Neural cell (in vitro differentiated cells): ENCODE data around the gene TMEM89. TPM values are rescaled to one million over a fixed set of nuclear protein-coding genes. Genes with fewer than 3 reads are reported as not detected.

Source experiments
- H2AFZ ChIP-seq: fragments of 200-600, 300-800 bp; sonication (generic), shearing (Covaris generic); 2 replicates; pipeline ENCODE4 v1.6.0; 2014; ENCODE audit warnings: low read depth, mild to moderate bottlenecking, antibody characterized with exemption, low read length, moderate library complexity
- H3F3A ChIP-seq: fragments of 200-600 bp; shearing (Covaris generic); 2 replicates; pipeline ENCODE4 v1.6.1; 2016; ENCODE audit warnings: mild to moderate bottlenecking, moderate library complexity, mixed read lengths, antibody characterized with exemption, low read length; ENCODE audit not compliant: insufficient read depth, poor library complexity, severe bottlenecking
- H3K27ac ChIP-seq: fragments of 200-600, 300-800 bp; sonication (generic), shearing (Covaris generic); 2 replicates; pipeline ENCODE4 v1.5.1; 2014; ENCODE audit warnings: mild to moderate bottlenecking, low read length, moderate library complexity
- H3K27me3 ChIP-seq: fragments of 300-800, 200-600 bp; sonication (generic), shearing (Covaris generic); 2 replicates; pipeline ENCODE4 v1.6.0; 2014; ENCODE audit warnings: mild to moderate bottlenecking, low read depth, low read length, moderate library complexity; ENCODE audit not compliant: insufficient read depth
- H3K36me3 ChIP-seq: fragments of 300-800, 200-600 bp; sonication (generic), shearing (Covaris generic); 2 replicates; pipeline ENCODE4 v1.5.1; 2014; ENCODE audit warnings: mild to moderate bottlenecking, antibody characterized with exemption, low read length, moderate library complexity; ENCODE audit not compliant: insufficient read depth
- H3K4me2 ChIP-seq: fragments of 300-800, 200-600 bp; sonication (generic), shearing (Covaris generic); 2 replicates; pipeline ENCODE4 v1.6.0; 2014; ENCODE audit warnings: mild to moderate bottlenecking, low read length
- H3K4me3 ChIP-seq: fragments of 300-800, 200-600 bp; sonication (generic), shearing (Covaris generic); 2 replicates; pipeline ENCODE4 v1.5.1; 2014; ENCODE audit warnings: mild to moderate bottlenecking, low read length, moderate library complexity
- H3K79me2 ChIP-seq: fragments of 200-600 bp; shearing (Covaris generic); replicated peaks from 2 replicates; pipeline ENCODE4 v1.6.0; 2014; ENCODE audit warnings: mild to moderate bottlenecking, low read length, moderate library complexity; ENCODE audit not compliant: insufficient read depth
- H3K9ac ChIP-seq: fragments of 300-800, 200-600 bp; sonication (generic), shearing (Covaris generic); 2 replicates; pipeline ENCODE4 v1.6.1; 2016; ENCODE audit warnings: mild to moderate bottlenecking, low read length, mixed read lengths
- H3K9me2 ChIP-seq: fragments of 200-600 bp; shearing (Covaris generic); 2 replicates; pipeline ENCODE4 v1.6.1; 2016; ENCODE audit warnings: mild to moderate bottlenecking, low read length, mixed read lengths; ENCODE audit not compliant: insufficient read depth
- H3K9me3 ChIP-seq: fragments of 200-600, 300-800 bp; sonication (generic), shearing (Covaris generic); 2 replicates; pipeline ENCODE4 v1.6.1; 2016; ENCODE audit warnings: mild to moderate bottlenecking, mixed run types, low read length, moderate library complexity, mixed read lengths
- H4K20me1 ChIP-seq: fragments of 200-600 bp; shearing (Covaris generic); 2 replicates; pipeline ENCODE4 v1.6.1; 2016; ENCODE audit warnings: mild to moderate bottlenecking, mixed run types; ENCODE audit not compliant: insufficient read depth
- EP300 ChIP-seq: fragments of 450-650 bp; conservative IDR thresholded peaks from 2 replicates; pipeline ENCODE4 v1.6.1; 2014; ENCODE audit warnings: antibody characterized with exemption, mild to moderate bottlenecking, moderate library complexity; ENCODE audit not compliant: poor library complexity, severe bottlenecking
- EZH2 ChIP-seq: fragments of 200-600, 300-800 bp; shearing (Covaris generic), sonication (generic); IDR thresholded peaks from 2 replicates; pipeline ENCODE4 v1.6.1; 2014; ENCODE audit warnings: antibody characterized with exemption, low read length, borderline replicate concordance, mild to moderate bottlenecking; ENCODE audit not compliant: insufficient read depth, poor library complexity, severe bottlenecking
- MXI1 ChIP-seq: fragments of 450-650 bp; conservative IDR thresholded peaks from 2 replicates; pipeline ENCODE4 v1.6.1; 2014; ENCODE audit warnings: antibody characterized with exemption, mild to moderate bottlenecking; ENCODE audit not compliant: poor library complexity, severe bottlenecking
- POLR2AphosphoS5 ChIP-seq: IDR thresholded peaks from 2 replicates; pipeline ENCODE4 v1.6.1; 2012
- RAD21 ChIP-seq: fragments of 450-650 bp; conservative IDR thresholded peaks from 2 replicates; pipeline ENCODE4 v1.6.1; 2014; ENCODE audit warnings: antibody characterized with exemption, mild to moderate bottlenecking, moderate library complexity
- SMC3 ChIP-seq: fragments of 450-650 bp; conservative IDR thresholded peaks from 2 replicates; pipeline ENCODE4 v1.6.1; 2014; ENCODE audit warnings: antibody characterized with exemption, mild to moderate bottlenecking, moderate library complexity; ENCODE audit not compliant: poor library complexity
- TAF1 ChIP-seq: IDR thresholded peaks from 2 replicates; pipeline ENCODE4 v1.6.1; 2012; ENCODE audit warnings: low read depth
- polyA plus RNA-seq: library from polyadenylated mRNA; depleted of rRNA; stranded (reverse); fragments of >200 nt; gene quantifications from 2 replicates; pipeline ENCODE4 v1.2.3, GENCODE V29; 2014
- TF ChIP-seq, protein P1 (sequence below): fragments of 450-650 bp; IDR thresholded peaks from 2 replicates; pipeline ENCODE4 v1.5.1; 2014; ENCODE audit warnings: antibody characterized with exemption, mild to moderate bottlenecking, moderate library complexity; ENCODE audit not compliant: poor library complexity, severe bottlenecking
- TF ChIP-seq, protein P2 (sequence below): IDR thresholded peaks from 2 replicates; pipeline ENCODE4 v1.6.1; 2012; ENCODE audit warnings: borderline replicate concordance

The TMEM89 gene
- polyA plus RNA-seq, 1 donor from 2014 or later: 0.52 TPM

DNA sequence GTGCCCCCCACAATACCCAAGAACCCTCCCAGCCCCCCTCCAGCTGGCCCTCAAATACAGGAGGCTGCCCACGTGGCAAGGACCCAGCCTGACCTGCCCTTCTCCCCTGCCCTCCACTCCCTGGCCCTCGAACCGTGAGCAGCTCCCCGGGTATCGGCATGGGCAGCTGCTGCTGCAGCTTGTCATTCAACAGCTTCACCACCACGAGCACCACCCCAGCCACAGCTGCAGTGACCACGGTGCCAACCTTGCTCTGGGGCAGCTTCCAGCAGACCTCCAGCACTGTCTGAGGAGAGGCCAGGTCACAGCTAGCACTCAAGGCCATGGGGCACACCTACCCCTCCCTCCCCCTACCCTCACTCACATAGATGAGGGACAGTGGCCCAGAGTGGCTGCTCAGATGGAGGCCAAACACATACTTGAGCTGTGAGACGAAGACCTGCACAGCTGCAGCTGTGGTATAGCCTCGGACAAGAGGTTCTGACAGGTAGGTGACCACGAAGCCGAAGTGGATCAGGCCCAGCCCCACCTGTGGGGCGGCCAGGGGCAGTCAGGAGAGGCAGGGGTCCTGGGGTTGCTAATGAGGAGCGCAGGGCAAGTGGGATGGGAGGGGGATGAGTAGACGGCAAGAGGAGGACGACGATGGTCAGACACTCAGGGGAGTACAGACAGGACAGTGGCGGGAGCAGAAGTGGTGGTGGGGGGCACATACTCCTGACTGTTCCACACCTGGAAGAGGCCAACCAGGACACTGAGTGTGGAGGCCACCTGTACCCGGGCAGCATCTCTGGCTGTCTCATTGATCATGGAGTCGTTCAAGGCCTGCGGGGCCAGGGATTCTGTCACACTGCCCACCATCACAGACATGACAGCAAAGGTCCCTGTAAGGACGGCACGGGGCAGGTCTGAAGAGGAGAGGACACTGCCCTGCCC is 10.2 kb upstream of the TMEM89 start:
- no peaks in the 10 kb centered on the region for H3K9me2 ChIP-seq
- H3K4me2 ChIP-seq: no peak overlapping the region
- H3K36me3 ChIP-seq: no peaks in the 10 kb centered on the region
- H3K9me3 ChIP-seq: no peaks in the 10 kb centered on the region
- no peak overlapping the region for H3K4me3 ChIP-seq
- no peaks in the 10 kb centered on the region for H3K27me3 ChIP-seq
- H3K9ac ChIP-seq: no peak overlapping the region
- no peak overlapping the region for H2AFZ ChIP-seq
- no peaks in the 10 kb centered on the region for H3F3A ChIP-seq
- H3K27ac ChIP-seq: no peak overlapping the region
- H3K79me2 ChIP-seq: no peaks in the 10 kb centered on the region
- H4K20me1 ChIP-seq: peaks cover 9% of the 10 kb centered on the region
- TF ChIP-seq, protein P1, sequence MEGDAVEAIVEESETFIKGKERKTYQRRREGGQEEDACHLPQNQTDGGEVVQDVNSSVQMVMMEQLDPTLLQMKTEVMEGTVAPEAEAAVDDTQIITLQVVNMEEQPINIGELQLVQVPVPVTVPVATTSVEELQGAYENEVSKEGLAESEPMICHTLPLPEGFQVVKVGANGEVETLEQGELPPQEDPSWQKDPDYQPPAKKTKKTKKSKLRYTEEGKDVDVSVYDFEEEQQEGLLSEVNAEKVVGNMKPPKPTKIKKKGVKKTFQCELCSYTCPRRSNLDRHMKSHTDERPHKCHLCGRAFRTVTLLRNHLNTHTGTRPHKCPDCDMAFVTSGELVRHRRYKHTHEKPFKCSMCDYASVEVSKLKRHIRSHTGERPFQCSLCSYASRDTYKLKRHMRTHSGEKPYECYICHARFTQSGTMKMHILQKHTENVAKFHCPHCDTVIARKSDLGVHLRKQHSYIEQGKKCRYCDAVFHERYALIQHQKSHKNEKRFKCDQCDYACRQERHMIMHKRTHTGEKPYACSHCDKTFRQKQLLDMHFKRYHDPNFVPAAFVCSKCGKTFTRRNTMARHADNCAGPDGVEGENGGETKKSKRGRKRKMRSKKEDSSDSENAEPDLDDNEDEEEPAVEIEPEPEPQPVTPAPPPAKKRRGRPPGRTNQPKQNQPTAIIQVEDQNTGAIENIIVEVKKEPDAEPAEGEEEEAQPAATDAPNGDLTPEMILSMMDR: no peak
- TF ChIP-seq RAD21 (no peak), EZH2 (no peak), POLR2AphosphoS5 (no peak), SMC3 (no peak), EP300 (no peak), TAF1 (no peak), MXI1 (no peak)
- TF ChIP-seq, protein P2, sequence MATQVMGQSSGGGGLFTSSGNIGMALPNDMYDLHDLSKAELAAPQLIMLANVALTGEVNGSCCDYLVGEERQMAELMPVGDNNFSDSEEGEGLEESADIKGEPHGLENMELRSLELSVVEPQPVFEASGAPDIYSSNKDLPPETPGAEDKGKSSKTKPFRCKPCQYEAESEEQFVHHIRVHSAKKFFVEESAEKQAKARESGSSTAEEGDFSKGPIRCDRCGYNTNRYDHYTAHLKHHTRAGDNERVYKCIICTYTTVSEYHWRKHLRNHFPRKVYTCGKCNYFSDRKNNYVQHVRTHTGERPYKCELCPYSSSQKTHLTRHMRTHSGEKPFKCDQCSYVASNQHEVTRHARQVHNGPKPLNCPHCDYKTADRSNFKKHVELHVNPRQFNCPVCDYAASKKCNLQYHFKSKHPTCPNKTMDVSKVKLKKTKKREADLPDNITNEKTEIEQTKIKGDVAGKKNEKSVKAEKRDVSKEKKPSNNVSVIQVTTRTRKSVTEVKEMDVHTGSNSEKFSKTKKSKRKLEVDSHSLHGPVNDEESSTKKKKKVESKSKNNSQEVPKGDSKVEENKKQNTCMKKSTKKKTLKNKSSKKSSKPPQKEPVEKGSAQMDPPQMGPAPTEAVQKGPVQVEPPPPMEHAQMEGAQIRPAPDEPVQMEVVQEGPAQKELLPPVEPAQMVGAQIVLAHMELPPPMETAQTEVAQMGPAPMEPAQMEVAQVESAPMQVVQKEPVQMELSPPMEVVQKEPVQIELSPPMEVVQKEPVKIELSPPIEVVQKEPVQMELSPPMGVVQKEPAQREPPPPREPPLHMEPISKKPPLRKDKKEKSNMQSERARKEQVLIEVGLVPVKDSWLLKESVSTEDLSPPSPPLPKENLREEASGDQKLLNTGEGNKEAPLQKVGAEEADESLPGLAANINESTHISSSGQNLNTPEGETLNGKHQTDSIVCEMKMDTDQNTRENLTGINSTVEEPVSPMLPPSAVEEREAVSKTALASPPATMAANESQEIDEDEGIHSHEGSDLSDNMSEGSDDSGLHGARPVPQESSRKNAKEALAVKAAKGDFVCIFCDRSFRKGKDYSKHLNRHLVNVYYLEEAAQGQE: no peak

DNA sequence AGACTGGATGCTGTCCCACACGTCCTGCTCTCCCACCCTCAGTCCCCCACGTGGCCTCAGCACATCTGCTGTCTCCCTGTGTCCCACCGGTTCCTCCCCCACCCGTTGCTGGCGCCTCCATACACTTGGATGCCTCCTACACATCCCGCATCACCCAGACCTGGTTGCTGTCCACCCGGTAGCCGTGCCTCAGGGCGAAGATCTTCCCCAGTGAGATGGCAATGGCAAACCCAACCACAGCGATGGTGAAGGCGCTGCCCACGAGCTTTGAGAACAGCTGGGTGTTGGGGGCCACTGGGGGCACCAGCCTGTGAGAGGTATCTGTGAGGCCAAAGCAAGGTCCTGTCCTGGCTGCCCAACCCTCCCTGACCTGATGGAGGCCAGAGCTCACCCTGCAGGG is 9.3 kb upstream of the TMEM89 start:
- TF ChIP-seq, protein P1: no peak
- no peak for TF ChIP-seq RAD21
- no peak for TF ChIP-seq EZH2
- TF ChIP-seq EP300: no peak
- TF ChIP-seq MXI1: no peak
- TF ChIP-seq POLR2AphosphoS5: no peak
- no peak for TF ChIP-seq TAF1
- TF ChIP-seq, protein P2: no peak
- TF ChIP-seq SMC3: no peak
- H3K27me3 ChIP-seq: no peaks in the 10 kb centered on the region
- no peak overlapping the region for H3K9ac ChIP-seq
- H2AFZ ChIP-seq: no peak overlapping the region
- H3K36me3 ChIP-seq: no peaks in the 10 kb centered on the region
- H3F3A ChIP-seq: no peaks in the 10 kb centered on the region
- H4K20me1 ChIP-seq: peaks cover under 1% of the 10 kb centered on the region
- H3K9me2 ChIP-seq: no peaks in the 10 kb centered on the region
- no peak overlapping the region for H3K4me2 ChIP-seq
- no peaks in the 10 kb centered on the region for H3K79me2 ChIP-seq
- no peak overlapping the region for H3K4me3 ChIP-seq
- H3K9me3 ChIP-seq: no peaks in the 10 kb centered on the region
- no peak overlapping the region for H3K27ac ChIP-seq
